ENCODE data around the gene DGCR2.

The DGCR2 gene

GRCh38 chr22:19108807-19109197 lies 13.4 kb downstream of the DGCR2 start:
- DNase-seq (ENCODE audit: low read depth in 1 of 2, low spot score in 1 of 2) = no peak
- TF ChIP-seq GABPA (IDR thresholded peaks at IDR 0.05; ENCODE audit: low read depth) (no peak), POLR2AphosphoS5 (IDR thresholded peaks at IDR 0.05; ENCODE audit: low read depth) (no peak), CTCF (IDR thresholded peaks at IDR 0.05; ENCODE audit: insufficient read depth, low read length) (no peak), REST (IDR thresholded peaks at IDR 0.05; ENCODE audit: insufficient replicate concordance, low read depth) (no peak), SPI1 (IDR thresholded peaks at IDR 0.05; ENCODE audit: borderline replicate concordance, low read depth) (no peak)
- H3K27ac ChIP-seq (replicated peaks) = peak overlapping the region; percentile 81
- H3K27me3 ChIP-seq (ENCODE audit: insufficient read depth, poor library complexity, severe bottlenecking) = no peaks in the 10 kb centered on the region
- no peak overlapping the region for H3K4me3 ChIP-seq (replicated peaks; ENCODE audit: insufficient read depth, low read length)

- TF ChIP-seq CTCF (IDR thresholded peaks at IDR 0.05; ENCODE audit: insufficient read depth, low read length) (no peak), GABPA (IDR thresholded peaks at IDR 0.05; ENCODE audit: low read depth) (no peak), REST (IDR thresholded peaks at IDR 0.05; ENCODE audit: insufficient replicate concordance, low read depth) (no peak), POLR2AphosphoS5 (IDR thresholded peaks at IDR 0.05; ENCODE audit: low read depth) (no peak), SPI1 (IDR thresholded peaks at IDR 0.05; ENCODE audit: borderline replicate concordance, low read depth) (no peak)
- Histone ChIP-seq H3K4me3 (replicated peaks; ENCODE audit: insufficient read depth, low read length) (no peak overlapping the region), H3K27me3 (ENCODE audit: insufficient read depth, poor library complexity, severe bottlenecking) (no peaks in the 10 kb centered on the region), H3K27ac (replicated peaks) (peak overlapping the region; percentile 23)
- no peak for DNase-seq (ENCODE audit: low read depth in 1 of 2, low spot score in 1 of 2)
Observed at GRCh38 chr22:19107730-19108074, 14.5 kb downstream of the DGCR2 start.

GRCh38 chr22:19106886-19107729 lies 15.1 kb downstream of the DGCR2 start:
- Histone ChIP-seq H3K27me3 (ENCODE audit: insufficient read depth, poor library complexity, severe bottlenecking) (no peaks in the 10 kb centered on the region), H3K27ac (replicated peaks) (peak overlapping the region; percentile 23; the same call in 1 of the 2 replicates), H3K4me3 (replicated peaks; ENCODE audit: insufficient read depth, low read length) (no peak overlapping the region)
- no peak for DNase-seq (ENCODE audit: low read depth in 1 of 2, low spot score in 1 of 2)
- TF ChIP-seq POLR2AphosphoS5 (IDR thresholded peaks at IDR 0.05; ENCODE audit: low read depth) = no peak
- no peak for TF ChIP-seq GABPA (IDR thresholded peaks at IDR 0.05; ENCODE audit: low read depth)
- TF ChIP-seq REST (IDR thresholded peaks at IDR 0.05; ENCODE audit: insufficient replicate concordance, low read depth) = no peak
- TF ChIP-seq CTCF (IDR thresholded peaks at IDR 0.05; ENCODE audit: insufficient read depth, low read length) = no peak
- no peak for TF ChIP-seq SPI1 (IDR thresholded peaks at IDR 0.05; ENCODE audit: borderline replicate concordance, low read depth)

Measured in HL-60 (cell line).